ENCODE measurements around the gene TARP.
"Not testable (repeated sequence)": the region's sequence is repeated elsewhere in the genome, so short reads cannot be mapped to it uniquely, and the experiment has no call there.

Gene TARP

DNA sequence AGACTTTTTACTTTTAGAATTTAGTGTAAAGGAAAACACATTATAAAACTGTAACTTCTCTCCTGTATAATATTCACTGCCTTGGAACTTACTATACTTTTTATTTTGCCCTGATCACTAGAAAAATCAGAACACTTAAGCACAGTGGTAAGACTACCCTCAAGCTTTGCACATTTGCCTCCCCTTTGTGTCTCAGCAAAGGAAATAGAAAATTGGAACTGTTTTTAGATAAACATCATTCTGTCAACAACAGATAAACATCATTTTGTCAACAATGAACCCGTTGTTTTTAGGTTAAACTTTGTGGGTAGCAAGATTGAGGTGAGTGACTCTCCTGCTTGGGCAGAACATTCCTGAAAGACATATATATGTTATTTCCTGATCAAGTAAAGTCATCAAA lies 8.8 kb downstream of the TARP start:
- DNase-seq; H3K27ac ChIP-seq (ENCODE audit: low read length); H3K79me2 ChIP-seq (ENCODE audit: low read length); H3K9me3 ChIP-seq (ENCODE audit: low read length); H3K27me3 ChIP-seq (ENCODE audit: low read length); H3K9ac ChIP-seq (ENCODE audit: low read length); H3K9me2 ChIP-seq (replicated peaks; ENCODE audit: insufficient read depth, low read length); H3K36me3 ChIP-seq (ENCODE audit: insufficient read depth, low read length); H4K20me1 ChIP-seq (ENCODE audit: insufficient read depth, low read depth, low read length); H3K4me2 ChIP-seq (ENCODE audit: low read depth, low read length, poor library complexity, severe bottlenecking); H3K4me1 ChIP-seq (ENCODE audit: low read length); H3K4me3 ChIP-seq (ENCODE audit: low read length); H2AFZ ChIP-seq (ENCODE audit: low read length): not testable (repeated sequence)

DNA sequence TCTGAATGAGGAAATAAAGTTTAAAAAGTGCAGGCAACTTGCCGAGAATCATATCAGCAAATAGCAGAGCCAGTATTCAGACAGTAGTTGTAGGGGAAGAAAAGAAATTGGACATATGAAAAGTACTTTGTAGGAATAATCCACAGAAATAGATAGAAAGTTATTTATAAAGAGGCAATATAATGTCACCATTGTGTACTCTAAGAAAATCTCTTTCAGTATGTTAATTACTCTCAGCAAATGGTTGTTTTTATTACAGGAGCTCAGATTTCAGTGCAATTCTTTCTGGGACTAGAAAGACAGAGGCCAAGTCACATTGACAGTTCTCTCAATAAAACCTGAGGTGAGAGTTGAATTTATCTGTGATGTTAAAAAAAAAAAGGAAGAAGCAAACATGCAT lies 10.2 kb downstream of the TARP start:
- H3K4me3 ChIP-seq (ENCODE audit: low read length); H3K9me2 ChIP-seq (replicated peaks; ENCODE audit: insufficient read depth, low read length); H3K4me2 ChIP-seq (ENCODE audit: low read depth, low read length, poor library complexity, severe bottlenecking); H3K36me3 ChIP-seq (ENCODE audit: insufficient read depth, low read length); H3K79me2 ChIP-seq (ENCODE audit: low read length); H3K27ac ChIP-seq (ENCODE audit: low read length); H2AFZ ChIP-seq (ENCODE audit: low read length); DNase-seq; H3K4me1 ChIP-seq (ENCODE audit: low read length); H3K9me3 ChIP-seq (ENCODE audit: low read length); H4K20me1 ChIP-seq (ENCODE audit: insufficient read depth, low read depth, low read length); H3K9ac ChIP-seq (ENCODE audit: low read length); H3K27me3 ChIP-seq (ENCODE audit: low read length): not testable (repeated sequence)

DNA sequence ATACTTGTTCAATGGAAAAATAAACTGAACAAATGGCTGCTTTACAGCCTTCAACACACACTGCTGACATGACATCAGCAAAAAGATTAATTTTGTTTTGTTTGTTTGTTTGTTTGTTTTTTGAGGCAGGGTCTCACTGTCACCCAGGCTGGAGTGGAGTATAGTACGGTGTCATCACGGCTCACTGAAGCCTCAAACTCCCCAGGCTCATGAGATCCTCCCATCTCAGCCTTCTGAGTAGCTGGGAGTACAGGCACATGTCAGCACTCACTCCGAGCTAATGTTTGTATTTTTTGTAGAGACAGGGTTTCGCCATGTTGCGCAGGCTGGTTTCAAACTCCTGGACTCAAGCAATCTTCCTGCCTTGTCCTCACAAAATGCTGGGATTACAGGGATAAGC lies 10.9 kb downstream of the TARP start:
- Histone ChIP-seq H3K9me3 (ENCODE audit: low read length) (no peaks in the 10 kb centered on the region), H3K4me2 (ENCODE audit: low read depth, low read length, poor library complexity, severe bottlenecking) (no peak overlapping the region), H3K27ac (ENCODE audit: low read length) (no peak overlapping the region), H2AFZ (ENCODE audit: low read length) (no peak overlapping the region), H3K9ac (ENCODE audit: low read length) (no peak overlapping the region), H3K79me2 (ENCODE audit: low read length) (no peaks in the 10 kb centered on the region), H3K4me3 (ENCODE audit: low read length) (no peak overlapping the region), H3K4me1 (ENCODE audit: low read length) (no peaks in the 10 kb centered on the region), H3K27me3 (ENCODE audit: low read length) (no peaks in the 10 kb centered on the region), H4K20me1 (ENCODE audit: insufficient read depth, low read depth, low read length) (no peaks in the 10 kb centered on the region), H3K9me2 (replicated peaks; ENCODE audit: insufficient read depth, low read length) (no peaks in the 10 kb centered on the region), H3K36me3 (ENCODE audit: insufficient read depth, low read length) (no peaks in the 10 kb centered on the region)
- DNase-seq, result no peak

DNA sequence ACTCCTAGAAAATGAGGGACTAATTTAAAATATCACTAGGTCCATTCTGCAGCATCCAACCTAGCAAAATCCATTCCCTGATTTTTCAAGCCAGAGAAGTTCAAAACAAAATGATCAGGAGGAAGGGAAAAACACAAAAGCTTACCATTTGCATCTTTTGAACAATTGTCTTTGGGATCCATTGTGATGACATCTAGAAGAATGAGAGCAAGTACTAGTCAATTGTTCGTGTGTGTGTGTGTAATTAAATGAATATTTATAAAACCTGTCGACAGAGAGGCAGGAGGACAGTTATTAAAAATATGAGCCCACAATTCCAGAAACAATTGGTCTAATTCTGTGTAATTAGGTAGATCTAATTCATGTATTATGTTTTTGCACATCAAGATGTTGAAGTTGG lies 11.4 kb downstream of the TARP start:
- H3K27ac ChIP-seq (ENCODE audit: low read length); H3K4me3 ChIP-seq (ENCODE audit: low read length); H3K27me3 ChIP-seq (ENCODE audit: low read length); H3K4me2 ChIP-seq (ENCODE audit: low read depth, low read length, poor library complexity, severe bottlenecking); H3K36me3 ChIP-seq (ENCODE audit: insufficient read depth, low read length); H3K9me2 ChIP-seq (replicated peaks; ENCODE audit: insufficient read depth, low read length); H3K9ac ChIP-seq (ENCODE audit: low read length); DNase-seq; H4K20me1 ChIP-seq (ENCODE audit: insufficient read depth, low read depth, low read length); H3K79me2 ChIP-seq (ENCODE audit: low read length); H3K9me3 ChIP-seq (ENCODE audit: low read length); H2AFZ ChIP-seq (ENCODE audit: low read length); H3K4me1 ChIP-seq (ENCODE audit: low read length): not testable (repeated sequence)

DNA sequence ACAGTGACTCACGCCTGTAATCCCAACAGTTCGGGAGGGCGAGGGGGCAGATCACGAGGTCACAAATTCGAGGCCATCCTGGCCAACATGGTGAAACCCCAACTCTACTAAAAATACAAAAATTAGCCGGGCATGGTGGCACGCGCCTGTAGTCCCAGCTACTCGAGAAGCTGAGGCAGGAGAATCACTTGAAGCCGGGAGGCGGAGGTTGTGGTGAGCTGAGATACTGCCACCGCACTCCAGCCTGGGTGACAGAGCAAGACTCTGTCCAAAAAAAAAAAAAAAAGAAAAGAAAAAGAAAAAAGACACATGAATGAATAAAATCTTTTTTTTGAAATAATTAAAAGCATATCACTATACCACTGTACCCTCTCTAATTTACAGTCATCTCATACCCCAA lies 11.8 kb downstream of the TARP start:
- not testable (repeated sequence) for H3K9me3 ChIP-seq (ENCODE audit: low read length); H3K27me3 ChIP-seq (ENCODE audit: low read length); H3K27ac ChIP-seq (ENCODE audit: low read length); H3K9ac ChIP-seq (ENCODE audit: low read length); H4K20me1 ChIP-seq (ENCODE audit: insufficient read depth, low read depth, low read length); DNase-seq; H3K4me1 ChIP-seq (ENCODE audit: low read length); H3K9me2 ChIP-seq (replicated peaks; ENCODE audit: insufficient read depth, low read length); H3K4me2 ChIP-seq (ENCODE audit: low read depth, low read length, poor library complexity, severe bottlenecking); H3K36me3 ChIP-seq (ENCODE audit: insufficient read depth, low read length); H3K4me3 ChIP-seq (ENCODE audit: low read length); H2AFZ ChIP-seq (ENCODE audit: low read length); H3K79me2 ChIP-seq (ENCODE audit: low read length)

DNA sequence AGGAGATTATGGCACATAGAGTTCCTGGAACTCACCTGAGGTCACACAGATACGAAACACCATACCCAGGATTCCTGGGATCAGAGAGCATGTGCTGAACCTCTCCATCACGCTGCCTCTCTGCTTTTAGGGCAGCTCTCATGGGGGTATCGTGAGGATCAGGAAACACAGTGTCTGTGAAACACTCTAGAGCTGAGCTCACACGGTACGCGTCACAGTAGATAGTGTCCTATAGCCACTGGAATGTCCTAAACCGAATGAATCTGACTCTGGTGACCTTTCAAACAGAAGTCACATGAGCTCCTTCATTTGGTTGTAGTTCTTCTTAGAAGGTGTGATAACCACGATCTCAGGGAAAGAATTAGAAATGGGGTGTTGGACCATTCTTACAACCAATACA lies 14.3 kb downstream of the TARP start:
- H3K36me3 ChIP-seq (ENCODE audit: insufficient read depth, low read length); DNase-seq; H3K27ac ChIP-seq (ENCODE audit: low read length): not testable (repeated sequence)

DNA sequence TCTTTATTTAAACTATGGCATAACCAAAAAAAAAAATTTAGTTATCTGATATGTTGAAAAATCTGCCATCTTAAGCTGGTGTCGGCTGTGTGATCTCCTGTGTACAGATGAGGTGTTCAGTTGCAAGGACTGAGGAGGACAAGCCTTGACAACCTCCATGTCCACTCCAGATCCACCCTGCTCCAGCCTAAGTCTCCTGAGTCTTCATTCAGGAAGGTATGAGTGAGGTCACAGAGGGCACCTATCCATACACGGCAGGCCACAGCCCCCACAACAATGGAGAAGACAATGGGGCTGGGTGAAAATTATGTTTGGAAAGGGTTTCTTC lies 16.1 kb downstream of the TARP start:
- Histone ChIP-seq H3K9me3 (ENCODE audit: low read length) (no peaks in the 10 kb centered on the region), H3K4me2 (ENCODE audit: low read depth, low read length, poor library complexity, severe bottlenecking) (no peak overlapping the region), H3K27ac (ENCODE audit: low read length) (no peak overlapping the region)

More for the DNA sequence above, 14.3 kb downstream of the TARP start:
- not testable (repeated sequence) for H3K4me1 ChIP-seq (ENCODE audit: low read length); H3K79me2 ChIP-seq (ENCODE audit: low read length); H3K4me3 ChIP-seq (ENCODE audit: low read length); H3K4me2 ChIP-seq (ENCODE audit: low read depth, low read length, poor library complexity, severe bottlenecking); H3K9me2 ChIP-seq (replicated peaks; ENCODE audit: insufficient read depth, low read length); H4K20me1 ChIP-seq (ENCODE audit: insufficient read depth, low read depth, low read length); H3K9ac ChIP-seq (ENCODE audit: low read length); H2AFZ ChIP-seq (ENCODE audit: low read length); H3K9me3 ChIP-seq (ENCODE audit: low read length); H3K27me3 ChIP-seq (ENCODE audit: low read length)

DNA sequence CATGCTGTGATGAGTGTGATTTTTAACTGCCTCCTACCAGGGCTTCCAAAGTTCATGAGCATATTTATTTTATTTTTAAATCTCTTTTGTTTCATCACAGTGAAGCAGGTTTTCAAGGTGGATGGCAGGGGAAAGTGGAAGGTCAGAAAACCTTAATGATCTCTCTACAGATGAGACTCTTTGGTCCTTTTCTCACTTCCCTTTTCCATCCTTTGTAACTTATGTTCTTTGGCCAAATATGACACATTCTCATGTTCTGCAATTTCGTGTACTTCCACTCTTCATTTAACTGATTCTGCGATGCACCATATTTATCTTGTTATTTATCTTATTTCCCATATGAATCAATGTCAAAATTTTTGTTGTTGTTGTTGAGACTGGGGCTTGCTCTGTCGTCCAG lies 23.6 kb downstream of the TARP start:
- not testable (repeated sequence) for H3K36me3 ChIP-seq (ENCODE audit: insufficient read depth, low read length); H3K79me2 ChIP-seq (ENCODE audit: low read length); H3K9me2 ChIP-seq (replicated peaks; ENCODE audit: insufficient read depth, low read length); H3K9ac ChIP-seq (ENCODE audit: low read length); H4K20me1 ChIP-seq (ENCODE audit: insufficient read depth, low read depth, low read length); DNase-seq; H3K27me3 ChIP-seq (ENCODE audit: low read length); H3K4me1 ChIP-seq (ENCODE audit: low read length); H2AFZ ChIP-seq (ENCODE audit: low read length); H3K9me3 ChIP-seq (ENCODE audit: low read length); H3K4me2 ChIP-seq (ENCODE audit: low read depth, low read length, poor library complexity, severe bottlenecking); H3K27ac ChIP-seq (ENCODE audit: low read length); H3K4me3 ChIP-seq (ENCODE audit: low read length)

More for the DNA sequence above, 16.1 kb downstream of the TARP start:
- H2AFZ ChIP-seq (ENCODE audit: low read length), result no peak overlapping the region
- DNase-seq, result no peak
- H3K9me2 ChIP-seq (replicated peaks; ENCODE audit: insufficient read depth, low read length), result no peaks in the 10 kb centered on the region
- no peak overlapping the region for H3K9ac ChIP-seq (ENCODE audit: low read length)
- no peaks in the 10 kb centered on the region for H4K20me1 ChIP-seq (ENCODE audit: insufficient read depth, low read depth, low read length)
- H3K36me3 ChIP-seq (ENCODE audit: insufficient read depth, low read length), result no peaks in the 10 kb centered on the region
- H3K4me3 ChIP-seq (ENCODE audit: low read length), result no peak overlapping the region
- H3K4me1 ChIP-seq (ENCODE audit: low read length), result no peaks in the 10 kb centered on the region
- no peaks in the 10 kb centered on the region for H3K79me2 ChIP-seq (ENCODE audit: low read length)
- no peaks in the 10 kb centered on the region for H3K27me3 ChIP-seq (ENCODE audit: low read length)

DNA sequence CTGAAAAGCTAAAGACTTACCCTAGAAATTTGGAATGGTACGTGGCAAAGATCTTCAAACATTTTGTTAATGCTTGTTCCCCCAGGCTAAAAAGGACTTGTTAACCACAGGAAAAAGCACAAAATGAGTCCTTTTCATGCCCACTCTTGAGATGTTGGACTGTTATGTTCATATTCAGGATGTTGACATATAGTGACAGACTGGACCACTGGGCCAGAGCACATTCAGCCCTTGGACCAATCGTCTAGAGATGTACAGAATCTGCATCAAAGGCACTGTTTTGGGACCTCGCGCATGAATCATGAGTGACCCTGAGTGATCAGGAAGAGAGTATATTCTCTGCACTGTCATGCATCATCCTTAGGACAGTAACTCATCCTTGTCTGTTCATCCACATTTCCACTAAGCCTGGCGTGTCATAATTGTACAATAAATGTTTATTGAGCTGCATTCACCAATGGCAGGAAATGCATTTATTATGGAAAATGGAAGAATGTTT lies 25.3 kb downstream of the TARP start:
- Histone ChIP-seq H3K4me3 (ENCODE audit: low read length) (no peak overlapping the region), H3K9me2 (replicated peaks; ENCODE audit: insufficient read depth, low read length) (no peaks in the 10 kb centered on the region), H3K79me2 (ENCODE audit: low read length) (no peaks in the 10 kb centered on the region), H3K36me3 (ENCODE audit: insufficient read depth, low read length) (no peaks in the 10 kb centered on the region), H3K9me3 (ENCODE audit: low read length) (no peaks in the 10 kb centered on the region), H3K4me1 (ENCODE audit: low read length) (no peaks in the 10 kb centered on the region), H3K4me2 (ENCODE audit: low read depth, low read length, poor library complexity, severe bottlenecking) (no peak overlapping the region), H3K9ac (ENCODE audit: low read length) (no peak overlapping the region), H3K27me3 (ENCODE audit: low read length) (no peaks in the 10 kb centered on the region), H2AFZ (ENCODE audit: low read length) (no peak overlapping the region), H3K27ac (ENCODE audit: low read length) (no peak overlapping the region), H4K20me1 (ENCODE audit: insufficient read depth, low read depth, low read length) (no peaks in the 10 kb centered on the region)
- no peak for DNase-seq
